Activated T-helper 1 cell treated with Interleukin-2 at 50 U/mL for 16 hours (primary cell): ENCODE data around the gene SLX9.
"Not testable (repeated sequence)": the region's sequence is repeated elsewhere in the genome, so short reads cannot be mapped to it uniquely, and the experiment has no call there.

Experiments used
- DNase-seq: peaks from one replicate; pipeline ENCODE4 v3.0.0-alpha.2; 2020; ENCODE audit warnings: low read depth

Gene SLX9

DNA sequence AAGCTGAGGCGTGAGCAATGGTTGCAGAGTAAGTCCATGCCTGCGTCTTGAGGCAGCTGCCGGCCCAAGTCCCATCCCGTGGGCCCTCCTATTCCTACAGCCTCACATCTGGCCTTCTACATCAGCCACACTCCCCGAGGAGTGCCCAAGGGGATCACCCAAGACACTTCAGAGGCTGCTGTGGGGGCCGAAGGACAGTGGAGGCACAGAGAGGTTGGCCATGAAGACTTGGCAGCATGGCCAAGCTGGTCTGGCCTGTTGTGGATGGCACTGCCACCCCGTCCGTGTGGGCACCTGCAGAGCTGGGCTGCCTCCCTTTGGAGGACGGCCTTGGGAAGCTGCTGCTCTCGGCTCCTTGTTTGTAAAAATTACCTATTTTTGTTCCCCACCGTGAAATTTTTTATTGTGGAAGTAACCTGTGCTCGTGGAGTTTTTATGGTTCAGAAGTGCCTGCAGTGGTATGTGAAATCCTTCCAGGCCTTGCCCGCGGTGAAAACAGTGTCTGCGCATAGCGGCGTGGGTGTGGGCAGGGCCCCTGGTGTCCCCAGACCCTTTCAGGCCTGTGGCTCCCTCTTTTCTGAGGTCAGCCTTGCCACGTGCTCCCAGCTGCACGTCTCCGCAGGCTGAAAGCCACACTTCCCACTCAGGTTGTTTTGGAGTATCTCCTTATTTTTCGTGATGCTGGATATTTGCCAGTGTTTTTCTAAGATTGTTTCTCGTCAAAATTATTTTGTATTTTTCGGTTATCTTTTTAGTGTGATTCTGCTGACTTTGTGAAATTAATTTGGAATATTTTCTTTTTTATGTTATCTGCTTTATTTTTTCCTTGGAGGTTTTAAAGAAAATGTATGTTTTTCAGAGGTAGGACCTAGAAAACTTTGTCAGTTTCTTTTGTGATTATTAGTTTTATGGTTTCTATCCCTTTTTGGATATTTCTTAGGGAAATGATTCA, 20.6 kb downstream of the SLX9 start:
- DNase-seq = no peak

- DNase-seq = no peak
Measured at GRCh38 chr21:44962403-44962966, 22.7 kb downstream of the SLX9 start.

DNA sequence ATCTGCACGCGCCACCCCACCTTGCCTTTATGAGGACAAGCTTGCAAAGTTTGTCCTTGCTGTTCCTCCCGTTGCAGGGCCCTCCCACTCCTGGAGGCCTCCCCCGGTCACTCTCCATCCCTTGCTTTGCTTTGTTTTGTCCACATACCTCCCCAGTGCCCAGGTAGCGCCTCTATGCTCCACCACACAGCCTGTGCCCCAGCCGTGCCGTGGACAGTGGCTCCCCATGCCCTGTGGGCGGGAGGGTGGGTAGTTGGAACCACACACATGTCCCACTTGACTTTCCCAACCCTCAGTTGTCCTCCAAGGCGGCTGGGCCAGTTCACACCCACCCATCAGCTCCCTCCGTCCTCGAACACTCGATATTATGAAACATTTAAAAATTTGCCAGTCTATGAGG, 24.6 kb downstream of the SLX9 start:
- no peak for DNase-seq

- no peak for DNase-seq
Measured at GRCh38 chr21:44965251-44966022, 25.6 kb downstream of the SLX9 start.

DNA sequence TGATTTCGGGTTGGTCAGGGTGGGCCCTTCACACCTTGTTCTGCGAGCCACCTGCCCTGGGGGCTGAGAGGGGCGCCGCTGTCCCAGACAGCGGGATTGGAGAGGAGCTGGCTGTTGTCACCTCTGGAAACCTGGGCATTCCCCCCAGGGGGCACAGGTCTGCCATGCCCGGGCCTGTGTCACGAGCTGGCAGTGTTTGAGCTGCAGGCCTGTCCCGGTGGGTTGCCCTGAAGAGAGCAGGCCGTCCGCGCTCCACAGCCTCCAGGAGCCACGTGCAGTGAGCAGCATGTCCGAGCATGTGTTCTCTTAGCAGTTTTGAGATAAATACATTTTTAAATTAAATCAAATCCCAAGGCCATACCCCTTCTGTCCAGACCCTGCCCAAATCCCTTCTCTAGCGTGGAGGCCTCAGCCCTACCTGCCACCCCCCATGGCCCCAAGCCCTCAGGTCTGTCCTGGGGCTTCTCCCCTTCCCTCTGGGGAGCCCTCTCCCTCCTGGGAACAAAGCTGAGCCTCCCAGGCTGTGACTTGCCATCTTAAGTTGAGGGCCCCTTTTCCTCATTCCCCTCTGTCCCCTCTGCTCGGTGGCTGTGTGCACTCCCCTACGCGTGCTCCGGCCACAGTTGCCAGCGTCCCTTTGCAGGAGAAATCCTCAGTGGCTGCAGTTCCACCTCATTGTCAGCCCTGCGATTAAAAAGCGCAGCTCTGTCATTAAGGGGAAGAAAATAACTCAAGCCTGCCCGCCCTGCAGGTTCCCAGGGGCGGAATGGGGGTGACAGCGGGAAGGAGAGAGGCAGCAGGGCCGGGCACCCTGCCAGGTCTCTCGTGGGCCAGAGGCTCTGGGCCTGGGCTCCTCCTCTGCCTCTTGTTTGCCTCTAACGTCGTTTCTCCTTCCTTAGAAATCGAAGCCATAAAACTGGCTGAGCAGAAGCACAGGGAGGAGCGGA, 26.6 kb downstream of the SLX9 start:
- no peak for DNase-seq

DNA sequence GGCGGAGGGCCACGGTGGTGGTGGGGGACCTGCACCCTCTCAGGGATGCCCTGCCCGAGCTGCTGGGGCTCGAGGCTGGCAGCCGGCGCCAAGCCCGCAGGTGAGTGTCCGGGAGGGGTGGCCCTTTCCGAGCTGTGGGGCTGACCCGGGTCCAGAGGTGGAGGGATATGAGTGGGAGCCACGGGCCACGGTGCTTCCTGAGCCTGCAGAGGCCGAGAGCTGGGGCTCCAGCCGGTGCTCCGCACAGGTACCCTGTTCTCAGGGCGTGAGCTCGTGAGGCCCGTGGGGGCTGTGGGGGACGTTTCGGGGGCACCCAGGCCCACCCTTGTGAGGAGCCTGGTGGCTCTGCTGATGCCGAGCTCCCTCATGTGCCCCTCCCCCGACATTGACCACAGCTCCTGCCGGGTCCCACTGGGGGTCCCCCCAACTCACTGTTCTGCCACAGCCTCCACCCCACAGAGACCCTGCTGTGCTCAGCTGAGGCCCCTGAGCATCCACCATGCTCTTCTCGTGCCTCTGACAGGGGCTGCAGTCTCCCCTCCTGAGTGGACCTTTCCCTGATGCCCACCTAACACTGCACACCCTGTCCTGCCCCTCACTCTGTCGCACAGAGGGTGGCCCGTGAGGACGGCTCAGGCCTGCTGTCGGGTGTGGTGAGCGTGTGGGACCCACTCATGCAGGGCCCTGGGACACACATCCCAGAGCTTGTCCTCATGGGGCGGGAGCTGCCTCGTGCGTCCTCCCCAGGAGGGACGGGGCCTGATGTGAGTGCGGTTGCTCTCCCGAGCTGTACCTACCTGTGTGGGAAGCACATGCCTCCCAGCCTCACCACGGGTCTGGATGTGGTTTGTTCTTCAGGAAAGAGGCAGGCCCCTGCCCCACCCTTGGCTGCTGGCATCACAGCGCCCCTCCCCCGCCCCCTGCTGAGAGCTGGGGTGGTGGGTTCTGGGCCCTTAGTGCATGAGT, 27.5 kb downstream of the SLX9 start:
- no peak for DNase-seq

- no peak for DNase-seq
Measured at GRCh38 chr21:44969066-44969670, 29.3 kb downstream of the SLX9 start.

- DNase-seq = no peak
Measured at GRCh38 chr21:44969931-44970755, 30.3 kb downstream of the SLX9 start.

DNA sequence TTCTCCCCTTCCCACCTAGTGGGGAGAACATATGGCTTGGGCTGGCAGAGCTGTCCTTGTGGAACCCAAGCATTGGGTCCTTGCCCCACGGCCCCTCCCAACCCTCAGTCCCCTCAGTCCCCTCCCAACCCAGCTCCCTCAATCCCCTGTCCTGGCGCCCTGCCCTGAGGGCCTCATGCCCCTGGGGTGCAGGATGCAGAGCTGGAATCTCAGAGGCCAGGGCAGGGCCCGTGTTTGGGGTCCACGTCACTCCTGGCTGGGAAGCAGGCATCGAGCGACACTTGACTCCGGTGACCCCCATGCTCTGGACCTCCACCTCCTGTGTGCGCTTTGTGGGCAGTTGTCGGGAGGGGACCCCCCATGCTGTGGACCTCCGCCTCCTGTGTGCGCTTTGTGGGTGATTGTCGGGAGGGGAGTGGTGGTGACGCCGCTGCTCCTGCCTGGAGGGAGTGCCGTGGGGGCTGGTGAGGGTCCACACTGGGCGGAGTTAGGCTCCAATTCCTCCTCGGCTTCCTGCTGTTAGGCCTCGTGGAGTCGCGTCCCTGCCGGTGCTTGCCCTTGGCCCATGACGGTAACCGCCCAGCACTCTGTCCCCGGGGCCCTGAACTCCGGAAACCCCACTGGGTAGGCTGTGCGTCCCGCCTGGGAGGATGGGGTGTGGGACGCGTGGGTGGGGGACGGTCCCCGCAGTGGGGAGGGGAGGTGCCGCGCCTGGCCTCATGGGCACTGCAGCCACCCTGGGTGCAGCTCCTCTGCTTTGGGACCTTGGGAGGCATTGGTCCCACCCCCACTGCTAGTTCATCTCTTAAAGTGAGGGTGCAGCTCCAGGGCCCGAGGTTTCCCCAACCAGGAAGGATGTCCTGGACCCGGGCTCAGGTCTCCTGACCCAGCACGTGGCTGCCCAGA, 31.2 kb downstream of the SLX9 start:
- DNase-seq = no peak

DNA sequence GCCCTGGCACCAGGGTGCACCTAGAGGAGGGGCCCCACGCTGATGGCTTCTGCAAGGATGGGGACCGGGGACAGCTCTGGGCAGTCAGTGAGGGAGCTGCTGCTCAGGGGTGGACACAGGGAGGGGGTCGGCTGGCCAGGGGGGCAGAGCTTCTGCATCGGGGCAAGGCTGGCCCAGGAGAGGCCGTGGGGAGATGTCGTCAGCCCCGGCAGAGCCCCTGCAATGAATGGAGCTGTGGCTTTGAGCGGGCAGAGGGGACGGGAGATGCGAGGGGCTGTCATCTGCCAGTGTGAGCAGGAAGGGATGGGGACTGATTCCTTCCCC, 31.8 kb downstream of the SLX9 start:
- DNase-seq = no peak

DNA sequence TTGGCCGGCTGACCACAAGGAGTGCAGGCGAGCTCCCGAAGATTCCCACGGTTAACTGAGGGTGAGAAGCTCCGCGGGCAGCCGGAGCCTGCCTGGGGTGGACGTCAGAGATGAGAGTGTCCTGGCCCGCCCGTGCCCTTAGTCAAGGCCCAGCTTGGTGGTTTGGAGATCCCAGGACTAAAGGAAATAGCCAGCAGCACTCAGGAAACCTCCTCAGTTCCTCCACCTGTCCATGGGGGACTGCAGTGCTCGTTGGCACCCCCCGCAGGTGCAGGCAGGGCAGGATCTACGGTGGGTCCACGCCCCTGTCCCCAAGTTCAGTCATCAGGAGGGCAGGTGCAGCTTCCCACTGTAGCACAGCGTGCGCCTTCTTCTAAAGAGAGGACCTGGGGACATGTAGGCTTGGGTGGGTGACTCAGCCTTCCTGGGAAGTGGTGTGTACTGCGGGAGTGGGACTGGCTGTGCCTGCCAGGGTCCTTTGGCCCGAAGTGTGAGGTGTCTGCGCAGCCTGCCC, 32.5 kb downstream of the SLX9 start:
- no peak for DNase-seq

GRCh38 chr21:44972821-44973220, 33.0 kb downstream of the SLX9 start:
- DNase-seq = no peak

GRCh38 chr21:44973598-44973997, 33.8 kb downstream of the SLX9 start:
- no peak for DNase-seq

DNA sequence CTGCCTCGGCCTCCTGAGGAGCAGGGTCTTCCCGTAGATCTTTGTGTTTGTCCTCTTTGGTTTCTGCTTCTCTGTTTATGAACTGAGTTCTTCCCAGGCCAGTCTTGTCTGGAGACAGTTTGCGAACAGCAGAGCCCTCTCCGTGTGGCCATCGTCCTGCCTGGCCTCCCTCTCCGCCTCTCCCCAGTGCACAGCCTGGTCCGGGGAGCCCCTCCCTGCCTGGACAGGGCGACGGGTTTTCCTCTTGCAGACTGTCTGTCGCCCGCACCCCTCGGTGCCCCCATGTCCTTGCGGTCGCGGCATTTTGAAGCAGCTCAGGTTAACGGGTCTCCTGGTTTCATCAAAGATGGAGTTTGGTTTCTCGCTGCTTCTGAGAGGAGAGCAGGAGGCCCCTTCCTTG, 34.8 kb downstream of the SLX9 start:
- DNase-seq = no peak

GRCh38 chr21:44975720-44976555, 36.1 kb downstream of the SLX9 start:
- DNase-seq = no peak

GRCh38 chr21:44976556-44977393, 36.9 kb downstream of the SLX9 start:
- not testable (repeated sequence) for DNase-seq
